Measurements from ENCODE around the gene HECW1. TPM values are rescaled to one million over a fixed set of nuclear protein-coding genes. Genes with fewer than 3 reads are reported as not detected.

The HECW1 gene
- total and polyA plus RNA-seq, 2 of the 13 experiments (the other 11 are each of a cell fraction or from before 2014, with no cell fraction given) = not detected

DNA sequence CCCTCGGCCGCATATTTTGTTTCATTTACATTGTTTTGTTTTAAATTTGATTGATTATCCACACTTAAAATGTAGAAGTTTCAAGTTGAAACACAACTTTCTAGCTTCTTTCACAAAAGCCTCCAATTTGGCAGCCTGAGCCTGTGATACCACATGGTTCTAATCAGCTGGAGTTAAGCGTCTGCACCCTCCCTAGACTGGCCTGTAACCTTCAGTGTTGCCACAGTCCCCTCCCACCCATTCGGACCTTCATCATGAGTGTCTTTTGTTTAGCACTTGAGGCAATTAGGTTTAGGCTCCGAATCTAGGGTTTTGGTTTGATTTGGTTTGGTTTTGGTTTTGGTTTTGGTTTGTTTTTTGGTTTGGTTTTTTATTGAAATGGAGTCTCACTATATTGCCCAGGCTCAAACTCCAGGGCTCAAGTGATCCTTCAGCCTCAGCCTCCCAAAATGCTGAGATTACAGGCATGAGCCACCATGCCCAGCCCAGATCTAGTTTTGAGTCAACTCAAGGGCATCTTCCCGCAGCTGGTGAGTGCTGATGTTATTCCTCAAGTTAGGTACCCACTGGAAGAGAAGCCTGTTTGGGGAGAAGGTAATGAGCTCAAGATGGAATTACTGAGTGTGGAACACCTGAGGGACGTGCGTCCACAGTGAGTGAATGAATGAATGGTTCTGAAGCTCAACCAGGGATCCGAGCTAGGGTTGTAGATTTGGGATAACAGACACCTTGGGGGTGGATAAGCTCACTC is 201.4 kb downstream of the HECW1 start (continued):
- TF ChIP-seq NR1H2 (CRISPR knock-in tag; IDR thresholded peaks at IDR 0.05; ENCODE audit: borderline replicate concordance, low read depth) (no peak), NFKBIZ (CRISPR knock-in tag; IDR thresholded peaks at IDR 0.05) (no peak), MAFF (IDR thresholded peaks at IDR 0.05; ENCODE audit: low read depth, low read length) (no peak), SMC3 (IDR thresholded peaks at IDR 0.05; ENCODE audit: low read length) (no peak), TRIM24 (CRISPR knock-in tag; IDR thresholded peaks at IDR 0.05) (no peak), GABPB1 (CRISPR knock-in tag; IDR thresholded peaks at IDR 0.05) (no peak), CREM (IDR thresholded peaks at IDR 0.05) (no peak), CREM (CRISPR knock-in tag; IDR thresholded peaks at IDR 0.05) (no peak)
- TF ChIP-seq, protein P1, sequence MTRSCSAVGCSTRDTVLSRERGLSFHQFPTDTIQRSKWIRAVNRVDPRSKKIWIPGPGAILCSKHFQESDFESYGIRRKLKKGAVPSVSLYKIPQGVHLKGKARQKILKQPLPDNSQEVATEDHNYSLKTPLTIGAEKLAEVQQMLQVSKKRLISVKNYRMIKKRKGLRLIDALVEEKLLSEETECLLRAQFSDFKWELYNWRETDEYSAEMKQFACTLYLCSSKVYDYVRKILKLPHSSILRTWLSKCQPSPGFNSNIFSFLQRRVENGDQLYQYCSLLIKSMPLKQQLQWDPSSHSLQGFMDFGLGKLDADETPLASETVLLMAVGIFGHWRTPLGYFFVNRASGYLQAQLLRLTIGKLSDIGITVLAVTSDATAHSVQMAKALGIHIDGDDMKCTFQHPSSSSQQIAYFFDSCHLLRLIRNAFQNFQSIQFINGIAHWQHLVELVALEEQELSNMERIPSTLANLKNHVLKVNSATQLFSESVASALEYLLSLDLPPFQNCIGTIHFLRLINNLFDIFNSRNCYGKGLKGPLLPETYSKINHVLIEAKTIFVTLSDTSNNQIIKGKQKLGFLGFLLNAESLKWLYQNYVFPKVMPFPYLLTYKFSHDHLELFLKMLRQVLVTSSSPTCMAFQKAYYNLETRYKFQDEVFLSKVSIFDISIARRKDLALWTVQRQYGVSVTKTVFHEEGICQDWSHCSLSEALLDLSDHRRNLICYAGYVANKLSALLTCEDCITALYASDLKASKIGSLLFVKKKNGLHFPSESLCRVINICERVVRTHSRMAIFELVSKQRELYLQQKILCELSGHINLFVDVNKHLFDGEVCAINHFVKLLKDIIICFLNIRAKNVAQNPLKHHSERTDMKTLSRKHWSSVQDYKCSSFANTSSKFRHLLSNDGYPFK (CRISPR knock-in tag; IDR thresholded peaks at IDR 0.05; ENCODE audit: borderline replicate concordance) = no peak
- TF ChIP-seq, protein P2, sequence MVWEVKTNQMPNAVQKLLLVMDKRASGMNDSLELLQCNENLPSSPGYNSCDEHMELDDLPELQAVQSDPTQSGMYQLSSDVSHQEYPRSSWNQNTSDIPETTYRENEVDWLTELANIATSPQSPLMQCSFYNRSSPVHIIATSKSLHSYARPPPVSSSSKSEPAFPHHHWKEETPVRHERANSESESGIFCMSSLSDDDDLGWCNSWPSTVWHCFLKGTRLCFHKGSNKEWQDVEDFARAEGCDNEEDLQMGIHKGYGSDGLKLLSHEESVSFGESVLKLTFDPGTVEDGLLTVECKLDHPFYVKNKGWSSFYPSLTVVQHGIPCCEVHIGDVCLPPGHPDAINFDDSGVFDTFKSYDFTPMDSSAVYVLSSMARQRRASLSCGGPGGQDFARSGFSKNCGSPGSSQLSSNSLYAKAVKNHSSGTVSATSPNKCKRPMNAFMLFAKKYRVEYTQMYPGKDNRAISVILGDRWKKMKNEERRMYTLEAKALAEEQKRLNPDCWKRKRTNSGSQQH (CRISPR knock-in tag; IDR thresholded peaks at IDR 0.05; ENCODE audit: low read depth) = no peak
- TF ChIP-seq, protein P3, sequence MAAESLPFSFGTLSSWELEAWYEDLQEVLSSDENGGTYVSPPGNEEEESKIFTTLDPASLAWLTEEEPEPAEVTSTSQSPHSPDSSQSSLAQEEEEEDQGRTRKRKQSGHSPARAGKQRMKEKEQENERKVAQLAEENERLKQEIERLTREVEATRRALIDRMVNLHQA (CRISPR knock-in tag; IDR thresholded peaks at IDR 0.05) = no peak

Data from HepG2 (cell line).